ENCODE measurements around the gene ADORA1. TPM values are rescaled to one million over a fixed set of nuclear protein-coding genes. Genes with fewer than 3 reads are reported as not detected.

ADORA1 gene
- total and polyA plus RNA-seq, 4 experiments from 2014 or later, result 0.10 TPM; not detected in 3

GRCh38 chr1:203175237-203175826 is 47.8 kb downstream of the ADORA1 start, which contains the start of gene MYBPH:
TSS of gene MYBPH (minus strand) at chr1:203175826. CDS start at chr1:203175755, 71 bp downstream.
- no peaks in the 10 kb centered on the region for H3K4me1 ChIP-seq (ENCODE audit: insufficient read depth, low read length)
- no peaks in the 10 kb centered on the region for H3K27me3 ChIP-seq (ENCODE audit: insufficient read depth, low read length)
- Mint-ChIP-seq H3K27me3 (peaks cover 4 to 6% of the 10 kb centered on the region in 2 donors), H3K27ac (no peak within 1 kb of the TSS), H3K36me3 (no peaks in the 10 kb centered on the region), H3K4me1 (no peaks in the 10 kb centered on the region), H3K4me3 (peak within 1 kb of the TSS in 1 of 8 donors; percentile 20), H3K9me3 (no peaks in the 10 kb centered on the region)
- DNase-seq, result no peak
- no peak within 1 kb of the TSS for H3K4me3 ChIP-seq (ENCODE audit: low read length in 2 of 2)
- H3K27ac ChIP-seq (ENCODE audit: low read depth, low read length), result no peak within 1 kb of the TSS
- no peaks in the 10 kb centered on the region for H3K36me3 ChIP-seq (ENCODE audit: insufficient read depth, low read length)
- POLR2A ChIA-PET (ENCODE audit: partially characterized antibody), result no interaction called here
- intact Hi-C loops (cut with micrococcal nuclease), result no loop called here
- no peaks in the 10 kb centered on the region for H3K9me3 ChIP-seq (ENCODE audit: control insufficient read depth in 1 of 2, low read length in 2 of 2)
- CTCF ChIA-PET (ENCODE audit: partially characterized antibody), result interaction anchor here (1.1 kb wide), 1 partner anchor 36 kb away, joined by 3 read pairs; no protein-coding TSS in a partner anchor

- CTCF ChIA-PET (ENCODE audit: partially characterized antibody), result no interaction called here
- no peaks in the 10 kb centered on the region for H3K9me3 Mint-ChIP-seq
- no peak overlapping the region for H3K27ac Mint-ChIP-seq
Observed at GRCh38 chr1:203175827-203176241, 48.3 kb downstream of the ADORA1 start.

GRCh38 chr1:203176273-203177035 is 48.9 kb downstream of the ADORA1 start:
- Histone ChIP-seq H3K4me1 (ENCODE audit: insufficient read depth, low read length) (no peaks in the 10 kb centered on the region), H3K27me3 (ENCODE audit: insufficient read depth, low read length) (no peaks in the 10 kb centered on the region), H3K4me3 (ENCODE audit: low read length in 2 of 2) (no peak overlapping the region), H3K27ac (ENCODE audit: low read depth, low read length) (no peak overlapping the region), H3K9me3 (ENCODE audit: control insufficient read depth in 1 of 2, low read length in 2 of 2) (no peaks in the 10 kb centered on the region), H3K36me3 (ENCODE audit: insufficient read depth, low read length) (no peaks in the 10 kb centered on the region)
- POLR2A ChIA-PET (ENCODE audit: partially characterized antibody), result no interaction called here
- Mint-ChIP-seq H3K36me3 (no peaks in the 10 kb centered on the region), H3K4me1 (no peaks in the 10 kb centered on the region), H3K27ac (no peak overlapping the region), H3K27me3 (peaks cover 4 to 6% of the 10 kb centered on the region in 2 donors), H3K9me3 (no peaks in the 10 kb centered on the region), H3K4me3 (no peak overlapping the region)
- CTCF ChIA-PET (ENCODE audit: partially characterized antibody), result no interaction called here
- intact Hi-C loops (cut with micrococcal nuclease), result no loop called here
- no peak for DNase-seq

More at GRCh38 chr1:203175827-203176241, 48.3 kb downstream of the ADORA1 start:
- no peaks in the 10 kb centered on the region for H3K36me3 Mint-ChIP-seq
- no peak overlapping the region for H3K4me3 Mint-ChIP-seq
- POLR2A ChIA-PET (ENCODE audit: partially characterized antibody), result no interaction called here
- intact Hi-C loops (cut with micrococcal nuclease), result no loop called here
- Histone ChIP-seq H3K4me3 (ENCODE audit: low read length in 2 of 2) (no peak overlapping the region), H3K27me3 (ENCODE audit: insufficient read depth, low read length) (no peaks in the 10 kb centered on the region), H3K4me1 (ENCODE audit: insufficient read depth, low read length) (no peaks in the 10 kb centered on the region), H3K9me3 (ENCODE audit: control insufficient read depth in 1 of 2, low read length in 2 of 2) (no peaks in the 10 kb centered on the region), H3K36me3 (ENCODE audit: insufficient read depth, low read length) (no peaks in the 10 kb centered on the region), H3K27ac (ENCODE audit: low read depth, low read length) (no peak overlapping the region)
- no peaks in the 10 kb centered on the region for H3K4me1 Mint-ChIP-seq
- no peak for DNase-seq
- peaks cover 4 to 6% of the 10 kb centered on the region in 2 donors for H3K27me3 Mint-ChIP-seq

- ChIA-PET CTCF (ENCODE audit: partially characterized antibody) (no interaction called here), POLR2A (ENCODE audit: partially characterized antibody) (no interaction called here)
- Histone ChIP-seq H3K4me3 (ENCODE audit: low read length in 2 of 2) (no peak overlapping the region), H3K4me1 (ENCODE audit: insufficient read depth, low read length) (no peaks in the 10 kb centered on the region), H3K9me3 (ENCODE audit: control insufficient read depth in 1 of 2, low read length in 2 of 2) (no peaks in the 10 kb centered on the region), H3K27ac (ENCODE audit: low read depth, low read length) (no peak overlapping the region), H3K36me3 (ENCODE audit: insufficient read depth, low read length) (no peaks in the 10 kb centered on the region), H3K27me3 (ENCODE audit: insufficient read depth, low read length) (no peaks in the 10 kb centered on the region)
- H3K4me3 Mint-ChIP-seq, result no peak overlapping the region
- no peaks in the 10 kb centered on the region for H3K9me3 Mint-ChIP-seq
- H3K27me3 Mint-ChIP-seq, result peaks cover 4 to 8% of the 10 kb centered on the region in 2 donors
- intact Hi-C loops (cut with micrococcal nuclease), result no loop called here
- no peaks in the 10 kb centered on the region for H3K36me3 Mint-ChIP-seq
- H3K4me1 Mint-ChIP-seq, result no peaks in the 10 kb centered on the region
- no peak for DNase-seq
- H3K27ac Mint-ChIP-seq, result no peak overlapping the region
Observed at GRCh38 chr1:203177036-203177405, 49.5 kb downstream of the ADORA1 start.

- H3K4me1 Mint-ChIP-seq, result no peaks in the 10 kb centered on the region
- no peak overlapping the region for H3K4me3 ChIP-seq (ENCODE audit: low read length in 2 of 2)
- H3K4me1 ChIP-seq (ENCODE audit: insufficient read depth, low read length), result no peaks in the 10 kb centered on the region
- no peak overlapping the region for H3K4me3 Mint-ChIP-seq
- no peaks in the 10 kb centered on the region for H3K36me3 ChIP-seq (ENCODE audit: insufficient read depth, low read length)
- H3K27ac Mint-ChIP-seq, result peak overlapping the region in 1 of 7 donors; percentile 53
- no peak overlapping the region for H3K27ac ChIP-seq (ENCODE audit: low read depth, low read length)
- H3K9me3 ChIP-seq (ENCODE audit: control insufficient read depth in 1 of 2, low read length in 2 of 2), result no peaks in the 10 kb centered on the region
- intact Hi-C loops (cut with micrococcal nuclease), result no loop called here
- H3K27me3 Mint-ChIP-seq, result peaks cover 4 to 9% of the 10 kb centered on the region in 2 donors
- H3K9me3 Mint-ChIP-seq, result no peaks in the 10 kb centered on the region
- POLR2A ChIA-PET (ENCODE audit: partially characterized antibody), result no interaction called here
- no peaks in the 10 kb centered on the region for H3K36me3 Mint-ChIP-seq
- no peak for DNase-seq
- CTCF ChIA-PET (ENCODE audit: partially characterized antibody), result no interaction called here
- H3K27me3 ChIP-seq (ENCODE audit: insufficient read depth, low read length), result no peaks in the 10 kb centered on the region
Observed at GRCh38 chr1:203177470-203178039, 50.0 kb downstream of the ADORA1 start.

GRCh38 chr1:203178083-203178482 is 50.6 kb downstream of the ADORA1 start:
- no peak overlapping the region for H3K27ac Mint-ChIP-seq
- ChIA-PET CTCF (ENCODE audit: partially characterized antibody) (interaction anchor here (0.6 kb wide), 1 partner anchor 17 kb away, joined by 3 read pairs; no protein-coding TSS in a partner anchor), POLR2A (ENCODE audit: partially characterized antibody) (no interaction called here)
- H3K4me3 Mint-ChIP-seq, result no peak overlapping the region
- intact Hi-C loops (cut with micrococcal nuclease), result no loop called here
- Histone ChIP-seq H3K4me3 (ENCODE audit: low read length in 2 of 2) (no peak overlapping the region), H3K36me3 (ENCODE audit: insufficient read depth, low read length) (no peaks in the 10 kb centered on the region), H3K27me3 (ENCODE audit: insufficient read depth, low read length) (no peaks in the 10 kb centered on the region), H3K9me3 (ENCODE audit: control insufficient read depth in 1 of 2, low read length in 2 of 2) (no peaks in the 10 kb centered on the region), H3K4me1 (ENCODE audit: insufficient read depth, low read length) (no peaks in the 10 kb centered on the region), H3K27ac (ENCODE audit: low read depth, low read length) (no peak overlapping the region)
- H3K27me3 Mint-ChIP-seq, result peaks cover 4 to 9% of the 10 kb centered on the region in 2 donors
- H3K36me3 Mint-ChIP-seq, result no peaks in the 10 kb centered on the region
- no peaks in the 10 kb centered on the region for H3K4me1 Mint-ChIP-seq
- H3K9me3 Mint-ChIP-seq, result no peaks in the 10 kb centered on the region
- no peak for DNase-seq

- CTCF ChIA-PET (ENCODE audit: partially characterized antibody), result interaction anchor here (0.6 kb wide), 1 partner anchor 16 kb away, joined by 3 read pairs; no protein-coding TSS in a partner anchor
- Mint-ChIP-seq H3K9me3 (no peaks in the 10 kb centered on the region), H3K27ac (no peak overlapping the region), H3K27me3 (peaks cover 4 to 9% of the 10 kb centered on the region in 2 donors), H3K36me3 (no peaks in the 10 kb centered on the region), H3K4me1 (no peaks in the 10 kb centered on the region), H3K4me3 (no peak overlapping the region)
- intact Hi-C loops (cut with micrococcal nuclease), result no loop called here
- no peak for DNase-seq
- POLR2A ChIA-PET (ENCODE audit: partially characterized antibody), result no interaction called here
- Histone ChIP-seq H3K27me3 (ENCODE audit: insufficient read depth, low read length) (no peaks in the 10 kb centered on the region), H3K9me3 (ENCODE audit: control insufficient read depth in 1 of 2, low read length in 2 of 2) (no peaks in the 10 kb centered on the region), H3K4me3 (ENCODE audit: low read length in 2 of 2) (no peak overlapping the region), H3K36me3 (ENCODE audit: insufficient read depth, low read length) (no peaks in the 10 kb centered on the region), H3K27ac (ENCODE audit: low read depth, low read length) (no peak overlapping the region), H3K4me1 (ENCODE audit: insufficient read depth, low read length) (no peaks in the 10 kb centered on the region)
Observed at GRCh38 chr1:203178821-203179666, 51.5 kb downstream of the ADORA1 start.
